ENCODE results near the gene SPG21. TPM values are rescaled to one million over a fixed set of nuclear protein-coding genes. Genes with fewer than 3 reads are reported as not detected.

SPG21 gene
- total and polyA plus RNA-seq, 2 of the 13 experiments (the other 11 are each of a cell fraction or from before 2014, with no cell fraction given): 36.7 to 42.4 TPM

DNA sequence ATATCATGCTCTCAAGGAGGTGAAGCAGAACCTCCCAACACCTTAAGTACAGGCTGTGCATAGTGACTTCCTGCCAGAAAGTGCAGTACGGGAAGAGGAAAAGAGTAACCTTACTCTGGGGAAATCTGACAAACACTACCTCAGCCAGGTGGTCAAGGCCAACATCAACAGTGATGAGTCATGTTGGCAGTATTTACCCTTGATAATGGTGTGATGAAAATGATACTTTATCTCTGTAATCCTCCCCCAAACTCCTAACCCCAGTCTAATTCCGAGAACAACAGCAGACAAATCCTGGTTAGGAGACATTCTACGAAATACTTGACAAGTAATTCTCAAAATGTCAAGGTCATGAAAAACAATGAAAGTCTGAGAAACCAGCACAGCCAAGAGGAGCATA is 51.5 kb downstream of the SPG21 start (continued):
- TF ChIP-seq, protein P1, sequence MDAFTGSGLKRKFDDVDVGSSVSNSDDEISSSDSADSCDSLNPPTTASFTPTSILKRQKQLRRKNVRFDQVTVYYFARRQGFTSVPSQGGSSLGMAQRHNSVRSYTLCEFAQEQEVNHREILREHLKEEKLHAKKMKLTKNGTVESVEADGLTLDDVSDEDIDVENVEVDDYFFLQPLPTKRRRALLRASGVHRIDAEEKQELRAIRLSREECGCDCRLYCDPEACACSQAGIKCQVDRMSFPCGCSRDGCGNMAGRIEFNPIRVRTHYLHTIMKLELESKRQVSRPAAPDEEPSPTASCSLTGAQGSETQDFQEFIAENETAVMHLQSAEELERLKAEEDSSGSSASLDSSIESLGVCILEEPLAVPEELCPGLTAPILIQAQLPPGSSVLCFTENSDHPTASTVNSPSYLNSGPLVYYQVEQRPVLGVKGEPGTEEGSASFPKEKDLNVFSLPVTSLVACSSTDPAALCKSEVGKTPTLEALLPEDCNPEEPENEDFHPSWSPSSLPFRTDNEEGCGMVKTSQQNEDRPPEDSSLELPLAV (CRISPR knock-in tag; conservative IDR thresholded peaks at IDR 0.05; ENCODE audit: low read depth): no peak
- TF ChIP-seq KAT7 (CRISPR knock-in tag; IDR thresholded peaks at IDR 0.05; ENCODE audit: borderline replicate concordance) (no peak), NRL (CRISPR knock-in tag; IDR thresholded peaks at IDR 0.05; ENCODE audit: borderline replicate concordance) (no peak), MTA3 (CRISPR knock-in tag; IDR thresholded peaks at IDR 0.05) (no peak), ZNF615 (CRISPR knock-in tag; IDR thresholded peaks at IDR 0.05; ENCODE audit: borderline replicate concordance) (no peak), ZNF143 (CRISPR knock-in tag; IDR thresholded peaks at IDR 0.05) (no peak), CENPBD1 (CRISPR knock-in tag; IDR thresholded peaks at IDR 0.05; ENCODE audit: borderline replicate concordance, low read depth) (no peak), CBX2 (IDR thresholded peaks at IDR 0.05; ENCODE audit: low read depth, low read length) (no peak), CBX2 (CRISPR knock-in tag; IDR thresholded peaks at IDR 0.05; ENCODE audit: low read depth) (no peak), SMAD9 (CRISPR knock-in tag; IDR thresholded peaks at IDR 0.05) (no peak), HCFC1 (IDR thresholded peaks at IDR 0.05; ENCODE audit: low read depth, low read length) (no peak), EEA1 (CRISPR knock-in tag; IDR thresholded peaks at IDR 0.05; ENCODE audit: borderline replicate concordance) (no peak), FOXJ3 (CRISPR knock-in tag; IDR thresholded peaks at IDR 0.05; ENCODE audit: borderline replicate concordance) (0 out of 2 replicates have a peak, but pooled peaks have one; percentile 28), MED8 (CRISPR knock-in tag; IDR thresholded peaks at IDR 0.05; ENCODE audit: insufficient replicate concordance) (no peak), ZNF296 (CRISPR knock-in tag; conservative IDR thresholded peaks at IDR 0.05) (no peak), MTF2 (CRISPR knock-in tag; IDR thresholded peaks at IDR 0.05; ENCODE audit: borderline replicate concordance) (no peak), ZNF160 (CRISPR knock-in tag; IDR thresholded peaks at IDR 0.05) (no peak), ETV5 (CRISPR knock-in tag; IDR thresholded peaks at IDR 0.05; ENCODE audit: borderline replicate concordance) (peak; percentile 23; the same call in 1 of the 2 replicates), ZNF883 (CRISPR knock-in tag; IDR thresholded peaks at IDR 0.05; ENCODE audit: not compliant biosample characterization) (no peak), KDM2A (CRISPR knock-in tag; IDR thresholded peaks at IDR 0.05; ENCODE audit: borderline replicate concordance, low read depth) (no peak), JUND (CRISPR knock-in tag; IDR thresholded peaks at IDR 0.05) (peak; percentile 88)
- TF ChIP-seq, protein P2, sequence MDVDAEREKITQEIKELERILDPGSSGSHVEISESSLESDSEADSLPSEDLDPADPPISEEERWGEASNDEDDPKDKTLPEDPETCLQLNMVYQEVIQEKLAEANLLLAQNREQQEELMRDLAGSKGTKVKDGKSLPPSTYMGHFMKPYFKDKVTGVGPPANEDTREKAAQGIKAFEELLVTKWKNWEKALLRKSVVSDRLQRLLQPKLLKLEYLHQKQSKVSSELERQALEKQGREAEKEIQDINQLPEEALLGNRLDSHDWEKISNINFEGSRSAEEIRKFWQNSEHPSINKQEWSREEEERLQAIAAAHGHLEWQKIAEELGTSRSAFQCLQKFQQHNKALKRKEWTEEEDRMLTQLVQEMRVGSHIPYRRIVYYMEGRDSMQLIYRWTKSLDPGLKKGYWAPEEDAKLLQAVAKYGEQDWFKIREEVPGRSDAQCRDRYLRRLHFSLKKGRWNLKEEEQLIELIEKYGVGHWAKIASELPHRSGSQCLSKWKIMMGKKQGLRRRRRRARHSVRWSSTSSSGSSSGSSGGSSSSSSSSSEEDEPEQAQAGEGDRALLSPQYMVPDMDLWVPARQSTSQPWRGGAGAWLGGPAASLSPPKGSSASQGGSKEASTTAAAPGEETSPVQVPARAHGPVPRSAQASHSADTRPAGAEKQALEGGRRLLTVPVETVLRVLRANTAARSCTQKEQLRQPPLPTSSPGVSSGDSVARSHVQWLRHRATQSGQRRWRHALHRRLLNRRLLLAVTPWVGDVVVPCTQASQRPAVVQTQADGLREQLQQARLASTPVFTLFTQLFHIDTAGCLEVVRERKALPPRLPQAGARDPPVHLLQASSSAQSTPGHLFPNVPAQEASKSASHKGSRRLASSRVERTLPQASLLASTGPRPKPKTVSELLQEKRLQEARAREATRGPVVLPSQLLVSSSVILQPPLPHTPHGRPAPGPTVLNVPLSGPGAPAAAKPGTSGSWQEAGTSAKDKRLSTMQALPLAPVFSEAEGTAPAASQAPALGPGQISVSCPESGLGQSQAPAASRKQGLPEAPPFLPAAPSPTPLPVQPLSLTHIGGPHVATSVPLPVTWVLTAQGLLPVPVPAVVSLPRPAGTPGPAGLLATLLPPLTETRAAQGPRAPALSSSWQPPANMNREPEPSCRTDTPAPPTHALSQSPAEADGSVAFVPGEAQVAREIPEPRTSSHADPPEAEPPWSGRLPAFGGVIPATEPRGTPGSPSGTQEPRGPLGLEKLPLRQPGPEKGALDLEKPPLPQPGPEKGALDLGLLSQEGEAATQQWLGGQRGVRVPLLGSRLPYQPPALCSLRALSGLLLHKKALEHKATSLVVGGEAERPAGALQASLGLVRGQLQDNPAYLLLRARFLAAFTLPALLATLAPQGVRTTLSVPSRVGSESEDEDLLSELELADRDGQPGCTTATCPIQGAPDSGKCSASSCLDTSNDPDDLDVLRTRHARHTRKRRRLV (CRISPR knock-in tag; IDR thresholded peaks at IDR 0.05): no peak
- TF ChIP-seq, protein P3, sequence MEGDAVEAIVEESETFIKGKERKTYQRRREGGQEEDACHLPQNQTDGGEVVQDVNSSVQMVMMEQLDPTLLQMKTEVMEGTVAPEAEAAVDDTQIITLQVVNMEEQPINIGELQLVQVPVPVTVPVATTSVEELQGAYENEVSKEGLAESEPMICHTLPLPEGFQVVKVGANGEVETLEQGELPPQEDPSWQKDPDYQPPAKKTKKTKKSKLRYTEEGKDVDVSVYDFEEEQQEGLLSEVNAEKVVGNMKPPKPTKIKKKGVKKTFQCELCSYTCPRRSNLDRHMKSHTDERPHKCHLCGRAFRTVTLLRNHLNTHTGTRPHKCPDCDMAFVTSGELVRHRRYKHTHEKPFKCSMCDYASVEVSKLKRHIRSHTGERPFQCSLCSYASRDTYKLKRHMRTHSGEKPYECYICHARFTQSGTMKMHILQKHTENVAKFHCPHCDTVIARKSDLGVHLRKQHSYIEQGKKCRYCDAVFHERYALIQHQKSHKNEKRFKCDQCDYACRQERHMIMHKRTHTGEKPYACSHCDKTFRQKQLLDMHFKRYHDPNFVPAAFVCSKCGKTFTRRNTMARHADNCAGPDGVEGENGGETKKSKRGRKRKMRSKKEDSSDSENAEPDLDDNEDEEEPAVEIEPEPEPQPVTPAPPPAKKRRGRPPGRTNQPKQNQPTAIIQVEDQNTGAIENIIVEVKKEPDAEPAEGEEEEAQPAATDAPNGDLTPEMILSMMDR (CRISPR knock-in tag; IDR thresholded peaks at IDR 0.05): no peak
